Measurements from ENCODE around the gene ANKH. TPM values are rescaled to one million over a fixed set of nuclear protein-coding genes. Genes with fewer than 3 reads are reported as not detected.

ANKH gene
- total and polyA plus RNA-seq, 8 donors, result 6.6 to 57.5 (median 10.6) TPM

- TF ChIP-seq, protein P1, sequence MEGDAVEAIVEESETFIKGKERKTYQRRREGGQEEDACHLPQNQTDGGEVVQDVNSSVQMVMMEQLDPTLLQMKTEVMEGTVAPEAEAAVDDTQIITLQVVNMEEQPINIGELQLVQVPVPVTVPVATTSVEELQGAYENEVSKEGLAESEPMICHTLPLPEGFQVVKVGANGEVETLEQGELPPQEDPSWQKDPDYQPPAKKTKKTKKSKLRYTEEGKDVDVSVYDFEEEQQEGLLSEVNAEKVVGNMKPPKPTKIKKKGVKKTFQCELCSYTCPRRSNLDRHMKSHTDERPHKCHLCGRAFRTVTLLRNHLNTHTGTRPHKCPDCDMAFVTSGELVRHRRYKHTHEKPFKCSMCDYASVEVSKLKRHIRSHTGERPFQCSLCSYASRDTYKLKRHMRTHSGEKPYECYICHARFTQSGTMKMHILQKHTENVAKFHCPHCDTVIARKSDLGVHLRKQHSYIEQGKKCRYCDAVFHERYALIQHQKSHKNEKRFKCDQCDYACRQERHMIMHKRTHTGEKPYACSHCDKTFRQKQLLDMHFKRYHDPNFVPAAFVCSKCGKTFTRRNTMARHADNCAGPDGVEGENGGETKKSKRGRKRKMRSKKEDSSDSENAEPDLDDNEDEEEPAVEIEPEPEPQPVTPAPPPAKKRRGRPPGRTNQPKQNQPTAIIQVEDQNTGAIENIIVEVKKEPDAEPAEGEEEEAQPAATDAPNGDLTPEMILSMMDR (IDR thresholded peaks at IDR 0.05), result no peak
- intact Hi-C loops (cut with DNase I), result no loop called here
- Histone ChIP-seq H3K9me3 (no peaks in the 10 kb centered on the region), H3K4me1 (no peaks in the 10 kb centered on the region), H3K27me3 (no peaks in the 10 kb centered on the region), H3K36me3 (peaks cover 0 to 24% of the 10 kb centered on the region in 2 donors), H3K4me3 (no peak overlapping the region), H3K27ac (no peak overlapping the region)
- DNase-seq (no peak), ATAC-seq (no peak)
Measured at GRCh38 chr5:14745188-14745563, 126.4 kb downstream of the ANKH start.

DNA sequence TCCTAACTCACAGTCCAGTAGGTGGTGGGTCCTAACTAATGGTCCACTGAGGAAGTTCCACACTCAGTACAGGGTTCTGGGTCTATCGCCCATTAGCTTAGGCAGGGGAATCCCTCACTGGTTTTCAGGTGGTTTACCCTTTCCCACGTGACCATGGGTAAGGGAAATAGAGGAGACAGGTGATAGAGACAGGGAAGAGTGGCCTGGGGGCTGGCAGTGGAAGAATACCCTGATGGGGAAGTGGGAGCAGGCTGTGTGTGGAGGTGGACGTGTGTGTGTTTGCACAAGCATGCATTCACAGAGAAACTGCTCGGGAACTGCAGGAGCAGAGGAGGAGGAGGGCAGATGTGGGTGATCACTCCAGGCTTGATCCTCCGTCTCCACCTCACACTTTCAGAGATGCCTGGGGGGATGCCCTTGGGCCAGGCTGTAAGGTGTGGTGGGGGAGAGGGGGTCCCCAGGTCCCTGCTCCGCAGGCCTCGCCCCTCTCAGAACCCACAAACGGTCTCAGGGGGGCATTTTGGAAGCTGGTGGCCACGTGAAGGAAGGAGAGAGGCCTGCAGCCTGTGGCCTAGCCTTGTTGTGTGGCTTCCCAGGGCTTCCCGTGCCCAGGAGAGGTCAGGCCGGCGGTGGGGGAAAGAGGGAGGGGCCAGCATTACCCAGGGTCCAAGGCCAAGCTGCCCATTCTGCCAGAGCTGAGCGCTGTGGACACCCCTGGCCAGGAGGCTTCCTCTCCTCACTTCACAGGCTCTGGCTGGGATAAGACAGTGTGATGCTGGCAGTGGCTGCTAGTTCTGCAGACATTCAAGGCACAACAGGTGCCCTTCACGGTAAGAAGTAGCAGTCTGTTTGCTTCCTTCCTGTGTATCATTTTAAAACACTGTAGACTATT is 127.0 kb downstream of the ANKH start:
- H3K36me3 ChIP-seq, result peaks cover 0 to 26% of the 10 kb centered on the region in 2 donors
- TF ChIP-seq, protein P1 (IDR thresholded peaks at IDR 0.05), result no peak
- no peaks in the 10 kb centered on the region for H3K9me3 ChIP-seq
- intact Hi-C loops (cut with DNase I), result no loop called here
- ATAC-seq, result no peak
- no peak overlapping the region for H3K27ac ChIP-seq
- H3K4me3 ChIP-seq, result no peak overlapping the region
- H3K4me1 ChIP-seq, result no peaks in the 10 kb centered on the region
- no peak for DNase-seq
- no peaks in the 10 kb centered on the region for H3K27me3 ChIP-seq

DNA sequence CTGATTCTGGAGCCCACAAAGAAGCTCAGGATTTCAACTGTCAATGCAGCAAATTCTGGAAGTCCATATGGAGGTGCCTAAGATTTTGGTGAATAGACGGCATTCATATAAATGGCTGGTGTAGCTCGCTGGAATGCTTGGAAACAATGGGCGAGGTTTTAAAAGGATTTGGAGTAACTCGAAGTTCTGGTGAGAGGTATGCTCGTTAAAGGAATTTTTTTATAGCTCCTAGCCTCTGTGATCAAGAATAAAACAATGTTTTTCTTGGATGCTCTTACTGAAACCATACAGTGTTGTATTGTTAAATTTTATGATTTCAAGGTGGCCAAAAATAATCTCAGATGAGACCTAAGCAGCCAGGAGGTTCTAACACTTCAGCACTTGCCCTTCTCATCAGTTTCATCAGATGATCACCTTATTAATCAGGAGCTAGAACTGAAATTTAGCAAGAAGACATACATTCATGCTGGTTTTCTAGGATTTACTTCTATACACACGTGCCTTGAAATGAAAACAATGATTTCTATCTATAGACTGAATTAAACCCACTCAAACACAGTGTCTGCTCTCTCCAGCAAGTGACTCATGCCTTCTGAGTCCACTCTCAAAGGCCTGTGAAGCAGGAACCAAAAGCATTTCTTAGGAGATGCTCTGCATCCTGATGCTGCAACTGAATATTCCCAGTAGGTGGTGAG is 127.8 kb downstream of the ANKH start:
- DNase-seq, result no peak
- intact Hi-C loops (cut with DNase I), result no loop called here
- H3K9me3 ChIP-seq, result no peaks in the 10 kb centered on the region
- TF ChIP-seq, protein P1 (IDR thresholded peaks at IDR 0.05), result no peak
- H3K4me1 ChIP-seq, result no peaks in the 10 kb centered on the region
- H3K4me3 ChIP-seq, result no peak overlapping the region
- H3K27me3 ChIP-seq, result no peaks in the 10 kb centered on the region
- peaks cover 0 to 26% of the 10 kb centered on the region in 2 donors for H3K36me3 ChIP-seq
- no peak overlapping the region for H3K27ac ChIP-seq
- no peak for ATAC-seq

GRCh38 chr5:14742498-14742897 is 129.1 kb downstream of the ANKH start:
- no peaks in the 10 kb centered on the region for H3K4me1 ChIP-seq
- no peak for ATAC-seq
- no peaks in the 10 kb centered on the region for H3K27me3 ChIP-seq
- intact Hi-C loops (cut with DNase I), result no loop called here
- H3K36me3 ChIP-seq, result peaks cover 0 to 22% of the 10 kb centered on the region in 2 donors
- H3K4me3 ChIP-seq, result no peak overlapping the region
- DNase-seq, result no peak
- H3K9me3 ChIP-seq, result no peaks in the 10 kb centered on the region
- TF ChIP-seq, protein P1 (IDR thresholded peaks at IDR 0.05), result no peak
- no peak overlapping the region for H3K27ac ChIP-seq

DNA sequence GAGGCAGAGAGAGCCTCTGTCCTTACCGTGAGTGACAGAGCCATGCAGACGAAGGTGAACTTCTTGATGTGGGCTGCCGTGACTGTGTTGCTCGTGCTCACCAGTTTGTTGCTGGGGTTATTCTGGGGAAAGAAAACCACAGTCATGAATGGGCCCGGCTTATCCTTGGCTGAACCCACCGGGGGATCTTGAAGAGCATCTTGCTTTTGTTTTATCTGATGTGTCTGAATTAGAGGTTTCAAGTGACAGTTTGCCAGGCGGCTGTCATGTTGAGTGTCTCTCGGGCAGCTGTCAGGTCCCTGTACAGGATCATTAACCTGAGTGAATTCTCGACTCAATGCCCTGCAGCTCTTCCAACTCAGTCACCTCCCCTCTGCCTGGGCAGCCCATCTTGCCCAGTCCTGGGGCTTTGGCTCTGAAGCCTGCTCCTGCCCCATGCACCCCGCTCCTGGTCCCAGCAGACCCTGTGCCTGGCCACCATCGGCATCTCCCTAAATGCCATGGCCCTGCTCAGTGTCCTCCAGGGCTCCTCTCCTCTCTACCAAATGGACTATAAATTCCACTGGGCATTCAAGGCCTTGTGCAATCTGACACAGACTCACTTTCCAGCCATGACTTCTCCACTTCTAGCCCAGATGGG is 129.7 kb downstream of the ANKH start:
- no peaks in the 10 kb centered on the region for H3K9me3 ChIP-seq
- no peaks in the 10 kb centered on the region for H3K4me1 ChIP-seq
- TF ChIP-seq, protein P1 (IDR thresholded peaks at IDR 0.05), result no peak
- DNase-seq (no peak), ATAC-seq (no peak)
- no peak overlapping the region for H3K4me3 ChIP-seq
- peaks cover 0 to 27% of the 10 kb centered on the region in 2 donors for H3K36me3 ChIP-seq
- H3K27me3 ChIP-seq, result no peaks in the 10 kb centered on the region
- intact Hi-C loops (cut with DNase I), result no loop called here
- no peak overlapping the region for H3K27ac ChIP-seq

All from left lung (tissue), 10 donors.